HG02623 (cell line): ENCODE data around the gene CD8A.
"Not testable (repeated sequence)": the region's sequence is repeated elsewhere in the genome, so short reads cannot be mapped to it uniquely, and the experiment has no call there.

ENCODE experiments used
- ATAC-seq: cut with Tn5 transposase; IDR thresholded peaks from one replicate; pipeline ENCODE4 v1.9.1; 2021; ENCODE audit warnings: moderate library complexity; ENCODE audit not compliant: unreplicated experiment

The CD8A gene

GRCh38 chr2:86741889-86742498, 48.7 kb downstream of the CD8A start:
- ATAC-seq = not testable (repeated sequence)

DNA sequence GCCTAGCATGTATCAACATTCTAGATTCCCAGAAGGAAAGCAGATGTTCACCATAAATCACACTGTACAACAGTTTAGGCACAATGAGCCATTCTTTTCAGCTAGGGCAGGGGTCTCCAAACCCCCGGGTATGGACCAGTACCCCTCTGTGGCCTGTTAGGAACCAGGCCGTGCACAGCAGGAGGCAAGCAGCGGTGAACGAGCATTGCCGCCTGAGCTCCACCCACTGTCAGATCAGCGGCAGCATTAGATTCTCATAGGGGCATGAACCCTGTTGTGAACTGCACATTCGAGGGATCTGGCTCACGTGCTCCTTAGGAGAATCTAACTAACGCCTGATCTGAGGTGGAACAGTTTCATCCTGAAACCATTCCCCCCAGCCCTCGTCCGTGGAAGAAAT, 50.8 kb downstream of the CD8A start:
- not testable (repeated sequence) for ATAC-seq

GRCh38 chr2:86739485-86739884, 51.2 kb downstream of the CD8A start:
- ATAC-seq = not testable (repeated sequence)

DNA sequence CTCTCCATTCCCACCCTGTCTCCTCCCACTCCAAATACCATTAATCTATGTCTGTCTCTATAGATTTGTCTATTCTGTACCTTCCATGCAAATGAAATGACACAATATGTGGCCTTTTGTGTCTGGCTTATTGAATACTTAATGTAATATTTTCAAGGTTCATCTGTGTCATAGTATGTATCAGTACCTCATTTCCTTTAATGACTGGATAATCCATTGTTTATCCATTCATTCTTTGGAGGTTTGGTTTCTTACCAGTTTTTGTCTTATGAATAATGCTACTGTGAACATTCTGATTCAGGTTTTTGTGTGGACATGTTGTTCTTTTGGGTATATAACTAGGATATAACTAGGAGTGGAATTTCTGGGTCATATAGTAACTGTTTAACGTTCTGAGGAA, 55.8 kb downstream of the CD8A start:
- not testable (repeated sequence) for ATAC-seq
